K562 (cell line): ENCODE data around the gene GSS.

Experiments
- HDAC2 ChIP-seq: fragments of 450-650 bp; IDR thresholded peaks from 2 replicates; pipeline ENCODE4 v1.6.1; 2016; ENCODE audit warnings: mild to moderate bottlenecking
- JUND ChIP-seq, 2 experiments: IDR thresholded peaks; 2 replicates in 1 of 2; 3 replicates in 1 of 2; pipeline ENCODE4 v1.6.1; 2011; ENCODE audit warnings: borderline replicate concordance in 2 of 2, low read depth in 2 of 2, low read length in 2 of 2, improper control_type of control experiment in 1 of 2, missing biosample characterization in 1 of 2, missing genetic modification characterization in 1 of 2, missing genetic modification reagents in 1 of 2
- MED1 ChIP-seq: sonication (generic); formaldehyde crosslinking; IDR thresholded peaks from 2 replicates; pipeline ENCODE4 v1.8.1; 2023; ENCODE audit warnings: missing genetic modification reagents, borderline replicate concordance
- NR3C1 ChIP-seq: sonication (generic); formaldehyde crosslinking; IDR thresholded peaks from 2 replicates; pipeline ENCODE4 v1.8.1; 2022; ENCODE audit warnings: missing genetic modification reagents
- SIN3A ChIP-seq, 2 experiments: fragments of 150-350 bp in 1 of 2; IDR thresholded peaks; 2 replicates each; pipeline ENCODE4 v1.6.1; 2011 to 2016; ENCODE audit warnings: borderline replicate concordance in 2 of 2, low read depth in 2 of 2, low read length in 2 of 2, mild to moderate bottlenecking in 2 of 2, moderate library complexity in 2 of 2; ENCODE audit not compliant: control insufficient read depth in 1 of 2
- ZEB2 ChIP-seq: fragments of 450-650 bp; IDR thresholded peaks from 2 replicates; pipeline ENCODE4 v1.6.1; 2016
- TF ChIP-seq, protein P1 (sequence below), 3 experiments: IDR thresholded peaks in 2 of 3; conservative IDR thresholded peaks in 1 of 3; 2 replicates each; pipeline ENCODE4 v1.5.1; 2011 to 2012; ENCODE audit warnings: low read length in 3 of 3, mild to moderate bottlenecking in 3 of 3, control low read depth in 2 of 3, improper control_type of control experiment in 1 of 3, inconsistent platforms in 1 of 3, low read depth in 1 of 3, mixed read lengths in 1 of 3, moderate library complexity in 1 of 3; ENCODE audit not compliant: insufficient read depth in 2 of 3

DNA sequence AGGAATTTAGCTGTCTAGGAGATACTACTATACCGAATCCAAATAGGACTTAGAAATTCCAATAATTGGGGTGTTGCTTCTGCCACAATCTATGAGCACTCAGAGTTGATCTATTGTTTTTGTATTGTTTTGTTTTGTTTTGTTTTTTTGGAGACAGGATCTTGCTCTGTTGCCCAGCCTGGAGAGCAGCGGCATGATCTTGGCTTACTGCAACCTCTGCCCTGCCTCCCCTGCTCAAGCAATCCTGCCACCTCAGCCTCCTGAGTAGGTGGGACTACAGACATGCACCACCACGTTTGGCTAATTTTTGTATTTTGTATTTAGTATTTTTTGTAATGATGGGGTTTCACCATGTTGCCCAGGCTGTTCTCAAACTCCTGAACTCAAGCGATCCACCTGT lies 71.8 kb downstream of the GSS start:
- no peak for TF ChIP-seq SIN3A (IDR thresholded peaks at IDR 0.05; ENCODE audit: borderline replicate concordance in 2 of 2, control insufficient read depth in 1 of 2, low read depth in 2 of 2, low read length in 2 of 2)
- no peak for TF ChIP-seq ZEB2
- no peak for TF ChIP-seq MED1 (CRISPR knock-in tag)
- TF ChIP-seq, protein P1, sequence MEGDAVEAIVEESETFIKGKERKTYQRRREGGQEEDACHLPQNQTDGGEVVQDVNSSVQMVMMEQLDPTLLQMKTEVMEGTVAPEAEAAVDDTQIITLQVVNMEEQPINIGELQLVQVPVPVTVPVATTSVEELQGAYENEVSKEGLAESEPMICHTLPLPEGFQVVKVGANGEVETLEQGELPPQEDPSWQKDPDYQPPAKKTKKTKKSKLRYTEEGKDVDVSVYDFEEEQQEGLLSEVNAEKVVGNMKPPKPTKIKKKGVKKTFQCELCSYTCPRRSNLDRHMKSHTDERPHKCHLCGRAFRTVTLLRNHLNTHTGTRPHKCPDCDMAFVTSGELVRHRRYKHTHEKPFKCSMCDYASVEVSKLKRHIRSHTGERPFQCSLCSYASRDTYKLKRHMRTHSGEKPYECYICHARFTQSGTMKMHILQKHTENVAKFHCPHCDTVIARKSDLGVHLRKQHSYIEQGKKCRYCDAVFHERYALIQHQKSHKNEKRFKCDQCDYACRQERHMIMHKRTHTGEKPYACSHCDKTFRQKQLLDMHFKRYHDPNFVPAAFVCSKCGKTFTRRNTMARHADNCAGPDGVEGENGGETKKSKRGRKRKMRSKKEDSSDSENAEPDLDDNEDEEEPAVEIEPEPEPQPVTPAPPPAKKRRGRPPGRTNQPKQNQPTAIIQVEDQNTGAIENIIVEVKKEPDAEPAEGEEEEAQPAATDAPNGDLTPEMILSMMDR (IDR thresholded peaks at IDR 0.05 in 2 of 3, conservative IDR thresholded peaks at IDR 0.05 in 1 of 3; ENCODE audit: insufficient read depth in 2 of 3, low read depth in 1 of 3, low read length in 3 of 3) = no peak
- no peak for TF ChIP-seq JUND (IDR thresholded peaks at IDR 0.05; ENCODE audit: borderline replicate concordance, low read depth, low read length)
- TF ChIP-seq JUND (tag; IDR thresholded peaks at IDR 0.05; ENCODE audit: borderline replicate concordance, low read depth, low read length) = no peak
- no peak for TF ChIP-seq HDAC2
- TF ChIP-seq NR3C1 = no peak
